HEK293 (cell line): Measurements from ENCODE around the gene PCYOX1L.

Experiments used
- SALL2 ChIP-seq: fragments of 450-650 bp; formaldehyde crosslinking; IDR thresholded peaks from 2 replicates; pipeline ENCODE4 v1.5.0; 2017; ENCODE audit warnings: missing biosample characterization, mild to moderate bottlenecking, missing genetic modification characterization, borderline replicate concordance
- TRIM28 ChIP-seq: IDR thresholded peaks from 2 replicates; pipeline ENCODE4 v1.6.1; 2011; ENCODE audit warnings: low read length, control low read depth, borderline replicate concordance
- ZBTB1 ChIP-seq: fragments of 450-650 bp; formaldehyde crosslinking; IDR thresholded peaks from 2 replicates; pipeline ENCODE4 v1.5.1; 2016; ENCODE audit warnings: missing biosample characterization, missing genetic modification characterization
- ZBTB20 ChIP-seq: fragments of 450-650 bp; formaldehyde crosslinking; IDR thresholded peaks from 2 replicates; pipeline ENCODE4 v1.5.1; 2016; ENCODE audit warnings: missing biosample characterization, missing genetic modification characterization
- ZFP69B ChIP-seq: fragments of 450-650 bp; formaldehyde crosslinking; IDR thresholded peaks from 2 replicates; pipeline ENCODE4 v1.5.1; 2016; ENCODE audit warnings: missing biosample characterization, missing genetic modification characterization
- ZNF324 ChIP-seq: fragments of 450-650 bp; formaldehyde crosslinking; IDR thresholded peaks from 2 replicates; pipeline ENCODE4 v1.5.1; 2016; ENCODE audit warnings: missing biosample characterization, missing genetic modification characterization
- ZNF394 ChIP-seq: fragments of 450-650 bp; formaldehyde crosslinking; IDR thresholded peaks from 2 replicates; pipeline ENCODE4 v1.5.1; 2016; ENCODE audit warnings: missing biosample characterization, missing genetic modification characterization, mild to moderate bottlenecking, moderate library complexity, borderline replicate concordance
- ZNF473 ChIP-seq: fragments of 450-650 bp; formaldehyde crosslinking; IDR thresholded peaks from 2 replicates; pipeline ENCODE4 v1.5.1; 2017; ENCODE audit warnings: missing biosample characterization, missing genetic modification characterization
- ZNF585B ChIP-seq: fragments of 450-650 bp; formaldehyde crosslinking; IDR thresholded peaks from 2 replicates; pipeline ENCODE4 v1.5.1; 2016; ENCODE audit warnings: missing biosample characterization, missing genetic modification characterization
- ZNF701 ChIP-seq: fragments of 450-650 bp; formaldehyde crosslinking; IDR thresholded peaks from 2 replicates; pipeline ENCODE4 v1.5.1; 2016; ENCODE audit warnings: missing biosample characterization, missing genetic modification characterization
- TF ChIP-seq, protein P1 (sequence below): fragments of 450-650 bp; formaldehyde crosslinking; IDR thresholded peaks from 2 replicates; pipeline ENCODE4 v1.5.1; 2016; ENCODE audit warnings: missing biosample characterization, missing genetic modification characterization
- TF ChIP-seq, protein P2 (sequence below): fragments of 450-650 bp; formaldehyde crosslinking; conservative IDR thresholded peaks from 2 replicates; pipeline ENCODE4 v1.5.1; 2016; ENCODE audit warnings: low read depth, missing biosample characterization, missing genetic modification characterization
- TF ChIP-seq, protein P3 (sequence below): fragments of 450-650 bp; formaldehyde crosslinking; IDR thresholded peaks from 2 replicates; pipeline ENCODE4; 2016; ENCODE audit warnings: missing biosample characterization, missing genetic modification characterization
- TF ChIP-seq, protein P4 (sequence below): fragments of 450-650 bp; formaldehyde crosslinking; IDR thresholded peaks from 2 replicates; pipeline ENCODE4 v1.5.1; 2016; ENCODE audit warnings: missing biosample characterization, missing genetic modification characterization
- TF ChIP-seq, protein P5 (sequence below): fragments of 450-650 bp; formaldehyde crosslinking; IDR thresholded peaks from 2 replicates; pipeline ENCODE4 v1.5.1; 2016; ENCODE audit warnings: missing biosample characterization, missing genetic modification characterization

Gene PCYOX1L

DNA sequence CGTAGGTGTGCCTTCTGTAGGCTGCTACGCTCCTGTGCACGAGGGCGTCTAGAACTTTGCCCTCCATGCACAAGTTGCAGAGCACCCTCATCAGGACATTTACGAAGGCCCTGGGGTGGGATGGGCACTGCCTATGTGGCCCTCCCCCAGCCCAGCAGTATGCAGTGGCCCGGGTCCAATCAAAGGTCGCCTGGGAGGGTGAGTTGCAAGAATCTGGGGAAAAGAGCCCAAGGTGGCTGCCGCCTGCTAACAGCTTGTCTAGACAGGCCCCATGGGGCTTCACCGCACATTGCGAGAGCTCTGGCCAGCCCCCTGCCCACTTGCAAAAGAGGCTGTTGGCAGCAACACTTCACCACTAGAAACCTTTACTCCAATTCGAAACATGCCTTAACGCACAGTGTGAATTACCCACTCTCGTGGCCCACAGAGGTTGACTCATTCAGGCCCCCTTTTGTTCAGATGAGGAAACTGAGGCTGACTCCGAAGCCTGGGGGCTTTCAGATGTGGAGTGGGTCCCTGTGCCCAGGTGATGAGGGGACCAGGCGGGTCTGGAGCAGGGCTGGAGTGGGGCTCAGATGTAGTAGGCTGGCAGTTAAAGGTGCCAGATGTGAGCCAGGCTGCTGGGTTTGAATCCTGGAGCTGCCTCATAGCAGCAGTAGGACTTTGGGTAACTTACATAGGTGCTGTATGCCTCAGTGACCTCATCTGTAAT lies 53.0 kb downstream of the PCYOX1L start (continued):
- TF ChIP-seq, protein P1, sequence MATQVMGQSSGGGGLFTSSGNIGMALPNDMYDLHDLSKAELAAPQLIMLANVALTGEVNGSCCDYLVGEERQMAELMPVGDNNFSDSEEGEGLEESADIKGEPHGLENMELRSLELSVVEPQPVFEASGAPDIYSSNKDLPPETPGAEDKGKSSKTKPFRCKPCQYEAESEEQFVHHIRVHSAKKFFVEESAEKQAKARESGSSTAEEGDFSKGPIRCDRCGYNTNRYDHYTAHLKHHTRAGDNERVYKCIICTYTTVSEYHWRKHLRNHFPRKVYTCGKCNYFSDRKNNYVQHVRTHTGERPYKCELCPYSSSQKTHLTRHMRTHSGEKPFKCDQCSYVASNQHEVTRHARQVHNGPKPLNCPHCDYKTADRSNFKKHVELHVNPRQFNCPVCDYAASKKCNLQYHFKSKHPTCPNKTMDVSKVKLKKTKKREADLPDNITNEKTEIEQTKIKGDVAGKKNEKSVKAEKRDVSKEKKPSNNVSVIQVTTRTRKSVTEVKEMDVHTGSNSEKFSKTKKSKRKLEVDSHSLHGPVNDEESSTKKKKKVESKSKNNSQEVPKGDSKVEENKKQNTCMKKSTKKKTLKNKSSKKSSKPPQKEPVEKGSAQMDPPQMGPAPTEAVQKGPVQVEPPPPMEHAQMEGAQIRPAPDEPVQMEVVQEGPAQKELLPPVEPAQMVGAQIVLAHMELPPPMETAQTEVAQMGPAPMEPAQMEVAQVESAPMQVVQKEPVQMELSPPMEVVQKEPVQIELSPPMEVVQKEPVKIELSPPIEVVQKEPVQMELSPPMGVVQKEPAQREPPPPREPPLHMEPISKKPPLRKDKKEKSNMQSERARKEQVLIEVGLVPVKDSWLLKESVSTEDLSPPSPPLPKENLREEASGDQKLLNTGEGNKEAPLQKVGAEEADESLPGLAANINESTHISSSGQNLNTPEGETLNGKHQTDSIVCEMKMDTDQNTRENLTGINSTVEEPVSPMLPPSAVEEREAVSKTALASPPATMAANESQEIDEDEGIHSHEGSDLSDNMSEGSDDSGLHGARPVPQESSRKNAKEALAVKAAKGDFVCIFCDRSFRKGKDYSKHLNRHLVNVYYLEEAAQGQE, result no peak
- TF ChIP-seq, protein P2, sequence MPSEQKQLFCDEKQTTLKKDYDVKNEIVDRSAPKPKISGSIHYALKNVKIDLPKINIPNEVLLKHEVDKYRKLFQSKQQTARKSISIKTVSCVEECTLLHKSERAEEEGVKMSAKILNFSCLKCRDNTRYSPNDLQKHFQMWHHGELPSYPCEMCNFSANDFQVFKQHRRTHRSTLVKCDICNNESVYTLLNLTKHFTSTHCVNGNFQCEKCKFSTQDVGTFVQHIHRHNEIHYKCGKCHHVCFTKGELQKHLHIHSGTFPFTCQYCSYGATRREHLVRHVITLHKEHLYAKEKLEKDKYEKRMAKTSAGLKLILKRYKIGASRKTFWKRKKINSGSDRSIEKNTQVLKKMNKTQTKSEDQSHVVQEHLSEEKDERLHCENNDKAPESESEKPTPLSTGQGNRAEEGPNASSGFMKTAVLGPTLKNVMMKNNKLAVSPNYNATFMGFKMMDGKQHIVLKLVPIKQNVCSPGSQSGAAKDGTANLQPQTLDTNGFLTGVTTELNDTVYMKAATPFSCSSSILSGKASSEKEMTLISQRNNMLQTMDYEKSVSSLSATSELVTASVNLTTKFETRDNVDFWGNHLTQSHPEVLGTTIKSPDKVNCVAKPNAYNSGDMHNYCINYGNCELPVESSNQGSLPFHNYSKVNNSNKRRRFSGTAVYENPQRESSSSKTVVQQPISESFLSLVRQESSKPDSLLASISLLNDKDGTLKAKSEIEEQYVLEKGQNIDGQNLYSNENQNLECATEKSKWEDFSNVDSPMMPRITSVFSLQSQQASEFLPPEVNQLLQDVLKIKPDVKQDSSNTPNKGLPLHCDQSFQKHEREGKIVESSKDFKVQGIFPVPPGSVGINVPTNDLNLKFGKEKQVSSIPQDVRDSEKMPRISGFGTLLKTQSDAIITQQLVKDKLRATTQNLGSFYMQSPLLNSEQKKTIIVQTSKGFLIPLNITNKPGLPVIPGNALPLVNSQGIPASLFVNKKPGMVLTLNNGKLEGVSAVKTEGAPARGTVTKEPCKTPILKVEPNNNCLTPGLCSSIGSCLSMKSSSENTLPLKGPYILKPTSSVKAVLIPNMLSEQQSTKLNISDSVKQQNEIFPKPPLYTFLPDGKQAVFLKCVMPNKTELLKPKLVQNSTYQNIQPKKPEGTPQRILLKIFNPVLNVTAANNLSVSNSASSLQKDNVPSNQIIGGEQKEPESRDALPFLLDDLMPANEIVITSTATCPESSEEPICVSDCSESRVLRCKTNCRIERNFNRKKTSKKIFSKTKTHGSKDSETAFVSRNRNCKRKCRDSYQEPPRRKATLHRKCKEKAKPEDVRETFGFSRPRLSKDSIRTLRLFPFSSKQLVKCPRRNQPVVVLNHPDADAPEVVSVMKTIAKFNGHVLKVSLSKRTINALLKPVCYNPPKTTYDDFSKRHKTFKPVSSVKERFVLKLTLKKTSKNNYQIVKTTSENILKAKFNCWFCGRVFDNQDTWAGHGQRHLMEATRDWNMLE (tag by site-specific recombination), result no peak
- no peak for TF ChIP-seq ZBTB20 (tag by site-specific recombination)
- no peak for TF ChIP-seq ZBTB1
- TF ChIP-seq TRIM28, result no peak
- no peak for TF ChIP-seq SALL2
- no peak for TF ChIP-seq ZNF394 (tag by site-specific recombination)
- TF ChIP-seq, protein P3, sequence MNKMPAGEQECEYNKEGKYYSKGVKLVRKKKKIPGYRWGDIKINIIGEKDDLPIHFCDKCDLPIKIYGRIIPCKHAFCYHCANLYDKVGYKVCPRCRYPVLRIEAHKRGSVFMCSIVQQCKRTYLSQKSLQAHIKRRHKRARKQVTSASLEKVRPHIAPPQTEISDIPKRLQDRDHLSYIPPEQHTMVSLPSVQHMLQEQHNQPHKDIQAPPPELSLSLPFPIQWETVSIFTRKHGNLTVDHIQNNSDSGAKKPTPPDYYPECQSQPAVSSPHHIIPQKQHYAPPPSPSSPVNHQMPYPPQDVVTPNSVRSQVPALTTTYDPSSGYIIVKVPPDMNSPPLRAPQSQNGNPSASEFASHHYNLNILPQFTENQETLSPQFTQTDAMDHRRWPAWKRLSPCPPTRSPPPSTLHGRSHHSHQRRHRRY (tag by site-specific recombination), result no peak
- no peak for TF ChIP-seq ZNF473 (tag by site-specific recombination)
- no peak for TF ChIP-seq ZNF585B (tag by site-specific recombination)
- TF ChIP-seq ZNF701 (tag by site-specific recombination), result no peak
- no peak for TF ChIP-seq ZNF324 (tag by site-specific recombination)
- TF ChIP-seq, protein P4, sequence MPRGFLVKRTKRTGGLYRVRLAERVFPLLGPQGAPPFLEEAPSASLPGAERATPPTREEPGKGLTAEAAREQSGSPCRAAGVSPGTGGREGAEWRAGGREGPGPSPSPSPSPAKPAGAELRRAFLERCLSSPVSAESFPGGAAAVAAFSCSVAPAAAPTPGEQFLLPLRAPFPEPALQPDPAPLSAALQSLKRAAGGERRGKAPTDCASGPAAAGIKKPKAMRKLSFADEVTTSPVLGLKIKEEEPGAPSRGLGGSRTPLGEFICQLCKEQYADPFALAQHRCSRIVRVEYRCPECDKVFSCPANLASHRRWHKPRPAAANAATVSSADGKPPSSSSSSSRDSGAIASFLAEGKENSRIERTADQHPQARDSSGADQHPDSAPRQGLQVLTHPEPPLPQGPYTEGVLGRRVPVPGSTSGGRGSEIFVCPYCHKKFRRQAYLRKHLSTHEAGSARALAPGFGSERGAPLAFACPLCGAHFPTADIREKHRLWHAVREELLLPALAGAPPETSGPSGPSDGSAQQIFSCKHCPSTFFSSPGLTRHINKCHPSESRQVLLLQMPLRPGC (tag by site-specific recombination), result no peak
- no peak for TF ChIP-seq ZFP69B
- TF ChIP-seq, protein P5, sequence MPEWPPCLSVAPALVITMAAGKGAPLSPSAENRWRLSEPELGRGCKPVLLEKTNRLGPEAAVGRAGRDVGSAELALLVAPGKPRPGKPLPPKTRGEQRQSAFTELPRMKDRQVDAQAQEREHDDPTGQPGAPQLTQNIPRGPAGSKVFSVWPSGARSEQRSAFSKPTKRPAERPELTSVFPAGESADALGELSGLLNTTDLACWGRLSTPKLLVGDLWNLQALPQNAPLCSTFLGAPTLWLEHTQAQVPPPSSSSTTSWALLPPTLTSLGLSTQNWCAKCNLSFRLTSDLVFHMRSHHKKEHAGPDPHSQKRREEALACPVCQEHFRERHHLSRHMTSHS (tag by site-specific recombination), result no peak
